Naive thymus-derived CD4-positive, alpha-beta T cell (primary cell): ENCODE results near the gene GON7. TPM values are rescaled to one million over a fixed set of nuclear protein-coding genes. Genes with fewer than 3 reads are reported as not detected.
A peak's percentile ranks its signal among the peaks of the same experiment; 100 is the strongest.

Experiments
- ATAC-seq: fragments of 150-1000 bp; cut with Tn5 transposase; 2 replicates; pipeline ENCODE4 v1.10.0; 2021; ENCODE audit warnings: mild to moderate bottlenecking, moderate library complexity
- CTCF ChIA-PET: fragments of 350-600 bp; sonication (Branson Sonifier 250); formaldehyde crosslinking; loops from one replicate; lab custom pipeline; 2021; ENCODE audit warnings: antibody characterized with exemption; lab: Charles Lee
- POLR2A ChIA-PET: fragments of 350-600 bp; sonication (Branson Sonifier 250); formaldehyde crosslinking; loops from one replicate; lab custom pipeline; 2021; ENCODE audit warnings: antibody characterized with exemption, inconsistent platforms; lab: Charles Lee
- DNase-seq, 9 donors: peaks; one replicate each; pipeline versions ENCODE4 v3.0.0 to v3.0.0-alpha.2; 2020 to 2022; ENCODE audit warnings: mixed read lengths in 1 of 9
- H3K27ac ChIP-seq: one replicate; pipeline ENCODE4 v1.7.0; 2013; ENCODE audit warnings: mild to moderate bottlenecking, low read depth, low read length, moderate library complexity
- H3K27me3 ChIP-seq, 2 donors: one replicate each; pipeline ENCODE4 v1.7.0; 2013; ENCODE audit warnings: low read length in 2 of 2, mild to moderate bottlenecking in 2 of 2, moderate library complexity in 2 of 2; ENCODE audit not compliant: control insufficient read depth in 2 of 2, insufficient read depth in 2 of 2
- H3K36me3 ChIP-seq, 3 experiments: 1 replicate in 2 of 3; 2 replicates in 1 of 3; pipeline ENCODE4 v1.7.0; 2013; ENCODE audit warnings: low read length in 3 of 3, mild to moderate bottlenecking in 3 of 3, moderate library complexity in 1 of 3; ENCODE audit not compliant: insufficient read depth in 3 of 3, control insufficient read depth in 2 of 3
- H3K4me1 ChIP-seq, 2 donors: one replicate each; pipeline ENCODE4 v1.7.0; 2013; ENCODE audit warnings: low read length in 2 of 2, mild to moderate bottlenecking in 2 of 2, moderate library complexity in 1 of 2; ENCODE audit not compliant: control insufficient read depth in 2 of 2, insufficient read depth in 2 of 2
- H3K4me3 ChIP-seq: 2 replicates; pipeline ENCODE4 v1.7.0; 2013; ENCODE audit warnings: mild to moderate bottlenecking, low read length
- H3K9me3 ChIP-seq, 3 experiments: 1 replicate in 2 of 3; 2 replicates in 1 of 3; pipeline ENCODE4 v1.7.0; 2013; ENCODE audit warnings: low read length in 3 of 3; ENCODE audit not compliant: control insufficient read depth in 2 of 3
- H3K27ac Mint-ChIP-seq, 9 donors: one replicate each; pipeline ENCODE4 v1.8.0; 2020 to 2022; ENCODE audit warnings: mixed read lengths in 9 of 9, mild to moderate bottlenecking in 8 of 9, moderate library complexity in 5 of 9, inconsistent platforms in 2 of 9
- H3K27me3 Mint-ChIP-seq, 5 donors: one replicate each; pipeline ENCODE4 v1.8.0; 2021 to 2022; ENCODE audit warnings: mixed read lengths in 5 of 5, mild to moderate bottlenecking in 1 of 5
- H3K36me3 Mint-ChIP-seq, 5 donors: one replicate each; pipeline ENCODE4 v1.8.0; 2020 to 2022; ENCODE audit warnings: mixed read lengths in 5 of 5, mild to moderate bottlenecking in 3 of 5, inconsistent platforms in 1 of 5
- H3K4me1 Mint-ChIP-seq, 7 donors: one replicate each; pipeline ENCODE4 v1.8.0; 2020 to 2022; ENCODE audit warnings: mixed read lengths in 7 of 7, mild to moderate bottlenecking in 3 of 7, inconsistent platforms in 1 of 7
- H3K4me3 Mint-ChIP-seq, 10 donors: one replicate each; pipeline ENCODE4 v1.8.0; 2020 to 2022; ENCODE audit warnings: mild to moderate bottlenecking in 10 of 10, mixed read lengths in 10 of 10, moderate library complexity in 6 of 10, inconsistent platforms in 2 of 10
- H3K9me3 Mint-ChIP-seq, 11 donors: one replicate each; pipeline ENCODE4 v1.8.0; 2020 to 2022; ENCODE audit warnings: mixed read lengths in 11 of 11, mild to moderate bottlenecking in 4 of 11, inconsistent platforms in 1 of 11, moderate library complexity in 1 of 11
- intact Hi-C, 2 donors: fragments of 100-400 bp; cut with micrococcal nuclease; formaldehyde crosslinking; loops; one replicate each; pipeline ENCODE4 v1.15.1; 2023
- polyA plus RNA-seq, 2 donors: library from polyadenylated mRNA; unstranded; fragments of 300-500 nt; fragmentation: Illumina TruSeq; gene quantifications; one replicate each; pipeline ENCODE4 v1.2.3, GENCODE V29; 2021
- total RNA-seq, 6 experiments: library from RNA in 5 of 6; stranded (reverse) in 5 of 6; gene quantifications; 1 replicate in 5 of 6; 2 replicates in 1 of 6; pipeline ENCODE4 v1.2.3 and lab custom pipeline; 2021 to 2026

Gene GON7
- total and polyA plus RNA-seq, 7 experiments from 2014 or later: 3.5 to 19.2 (median 11.2) TPM

DNA sequence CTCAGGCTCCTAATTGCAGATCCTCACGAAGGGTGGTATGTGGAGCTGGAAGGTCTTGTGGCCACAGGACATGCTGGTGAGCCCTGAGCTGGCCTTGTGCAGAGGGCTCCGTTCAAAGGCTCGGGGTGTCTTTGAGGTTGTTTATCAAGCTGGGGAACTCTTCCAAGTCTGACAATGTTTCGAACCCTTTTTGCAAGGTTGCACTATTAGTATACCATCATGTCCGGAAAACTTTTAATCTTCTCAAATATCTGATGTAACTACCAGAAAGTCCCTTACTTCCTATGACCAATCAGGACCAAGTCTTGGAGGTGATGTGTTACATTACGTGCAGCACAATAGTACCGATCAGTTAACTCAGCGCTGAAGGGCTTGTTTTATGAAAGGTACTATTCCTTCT lies 21.7 kb upstream of the GON7 start:
- peaks cover 8 to 51% (median 41%) of the 10 kb centered on the region in 5 donors for H3K36me3 Mint-ChIP-seq
- peaks cover 11 to 15% (median 13%) of the 10 kb centered on the region in 7 donors for H3K4me1 Mint-ChIP-seq
- ATAC-seq (no peak), DNase-seq (no peak)
- Histone ChIP-seq H3K27ac (no peak overlapping the region), H3K4me3 (no peak overlapping the region), H3K4me1 (peaks cover 0 to 4% of the 10 kb centered on the region in 2 donors), H3K36me3 (peaks cover 5 to 44% (median 6%) of the 10 kb centered on the region in 3 experiments), H3K9me3 (no peaks in the 10 kb centered on the region), H3K27me3 (no peaks in the 10 kb centered on the region)
- POLR2A ChIA-PET: no interaction called here
- H3K27me3 Mint-ChIP-seq: peaks cover 0 to 10% (median 6%) of the 10 kb centered on the region in 5 donors
- CTCF ChIA-PET: no interaction called here
- intact Hi-C loops: no loop called here
- peaks cover 0 to 3% (median 0%) of the 10 kb centered on the region in 11 donors for H3K9me3 Mint-ChIP-seq
- no peak overlapping the region for H3K27ac Mint-ChIP-seq
- H3K4me3 Mint-ChIP-seq: no peak overlapping the region

DNA sequence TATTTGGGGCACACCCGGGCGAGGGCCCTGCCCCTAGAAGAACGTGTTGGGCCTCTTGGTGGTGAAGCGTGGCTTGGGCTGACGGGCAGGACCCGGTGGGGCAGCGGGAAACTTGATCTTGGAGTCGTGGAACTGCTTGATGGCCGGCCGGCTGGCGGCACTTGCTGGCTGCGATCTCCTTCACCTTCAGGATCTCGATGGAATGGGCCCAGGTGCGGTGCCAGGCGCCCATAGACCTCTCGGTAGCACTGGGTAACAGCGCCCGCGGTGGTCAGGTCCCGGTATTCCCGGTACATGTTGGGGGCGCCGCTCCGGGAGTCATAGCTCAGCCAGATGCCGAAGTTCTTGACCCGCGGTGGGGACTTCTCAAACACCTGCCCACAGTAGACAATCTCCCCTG lies 16.7 kb upstream of the GON7 start:
- Mint-ChIP-seq H3K9me3 (no peaks in the 10 kb centered on the region), H3K27me3 (no peaks in the 10 kb centered on the region), H3K4me3 (no peak overlapping the region), H3K36me3 (peaks cover 13 to 59% (median 51%) of the 10 kb centered on the region in 5 donors), H3K4me1 (peaks cover 0 to 4% (median 0%) of the 10 kb centered on the region in 7 donors), H3K27ac (no peak overlapping the region)
- POLR2A ChIA-PET: no interaction called here
- Histone ChIP-seq H3K4me1 (no peaks in the 10 kb centered on the region), H3K27me3 (no peaks in the 10 kb centered on the region), H3K4me3 (no peak overlapping the region), H3K27ac (no peak overlapping the region), H3K9me3 (no peaks in the 10 kb centered on the region), H3K36me3 (peaks cover 5 to 66% (median 6%) of the 10 kb centered on the region in 3 experiments)
- ATAC-seq (no peak), DNase-seq (no peak)
- intact Hi-C loops: no loop called here
- CTCF ChIA-PET: no interaction called here

- Mint-ChIP-seq H3K4me1 (peaks cover 0 to 4% (median 0%) of the 10 kb centered on the region in 7 donors), H3K27me3 (no peaks in the 10 kb centered on the region), H3K4me3 (no peak overlapping the region), H3K36me3 (peaks cover 9 to 39% (median 27%) of the 10 kb centered on the region in 5 donors), H3K9me3 (no peaks in the 10 kb centered on the region), H3K27ac (no peak overlapping the region)
- Histone ChIP-seq H3K27ac (no peak overlapping the region), H3K36me3 (peaks cover 0 to 57% (median 4%) of the 10 kb centered on the region in 3 experiments), H3K4me1 (no peaks in the 10 kb centered on the region), H3K9me3 (no peaks in the 10 kb centered on the region), H3K4me3 (no peak overlapping the region), H3K27me3 (no peaks in the 10 kb centered on the region)
- intact Hi-C loops: no loop called here
- CTCF ChIA-PET: interaction anchor here (0.9 kb wide), 1 partner anchor 268 kb away, joined by 5 read pairs; no protein-coding TSS in a partner anchor
- POLR2A ChIA-PET: interaction anchor here (0.7 to 1.1 kb wide), 2 partner anchors 13 to 36 kb away, joined by 3 to 4 read pairs; partner anchors contain the start of genes LYSET and MOAP1
- ATAC-seq (no peak), DNase-seq (no peak)
Measured at GRCh38 chr14:93220509-93220908, 13.6 kb upstream of the GON7 start.

GRCh38 chr14:93219103-93219726 lies 12.3 kb upstream of the GON7 start:
- no peaks in the 10 kb centered on the region for H3K4me1 ChIP-seq
- H3K4me3 ChIP-seq: no peak overlapping the region
- ChIA-PET CTCF (interaction anchor here (0.6 to 2.3 kb wide), 11 partner anchors 11 to 1661 kb away, joined by 3 to 21 read pairs (median 4); partner anchors contain the start of genes LYSET and MOAP1), POLR2A (interaction anchor here (0.8 to 1.0 kb wide), 2 partner anchors 33 to 106 kb away, joined by 3 read pairs; no protein-coding TSS in a partner anchor)
- no peaks in the 10 kb centered on the region for H3K27me3 ChIP-seq
- no peaks in the 10 kb centered on the region for H3K9me3 ChIP-seq
- no peak overlapping the region for H3K27ac Mint-ChIP-seq
- H3K4me1 Mint-ChIP-seq: peaks cover 0 to 4% (median 0%) of the 10 kb centered on the region in 7 donors
- H3K36me3 Mint-ChIP-seq: peaks cover 9 to 34% (median 23%) of the 10 kb centered on the region in 5 donors
- intact Hi-C loops: loop anchor here (1.0 kb wide), 6 partner anchors 34 to 267 kb away; partner anchors contain the start of genes LYSET (in 1 of the 2) and MOAP1 (in 1 of the 2)
- H3K27me3 Mint-ChIP-seq: no peaks in the 10 kb centered on the region
- no peak overlapping the region for H3K4me3 Mint-ChIP-seq
- no peaks in the 10 kb centered on the region for H3K9me3 Mint-ChIP-seq
- H3K36me3 ChIP-seq: peaks cover 0 to 58% (median 9%) of the 10 kb centered on the region in 3 experiments
- ATAC-seq (peak; percentile 87), DNase-seq (peak in 7 of 9 donors; percentile 27 to 66 (median 56))
- H3K27ac ChIP-seq: no peak overlapping the region

- Histone ChIP-seq H3K27ac (no peak overlapping the region), H3K36me3 (peaks cover 0 to 36% (median 14%) of the 10 kb centered on the region in 3 experiments), H3K27me3 (no peaks in the 10 kb centered on the region), H3K4me3 (no peak overlapping the region), H3K9me3 (no peaks in the 10 kb centered on the region), H3K4me1 (no peaks in the 10 kb centered on the region)
- Mint-ChIP-seq H3K9me3 (no peaks in the 10 kb centered on the region), H3K27ac (no peak overlapping the region), H3K4me1 (peaks cover 0 to 9% (median 4%) of the 10 kb centered on the region in 7 donors), H3K36me3 (peaks cover 4 to 34% (median 11%) of the 10 kb centered on the region in 5 donors), H3K4me3 (no peak overlapping the region), H3K27me3 (no peaks in the 10 kb centered on the region)
- intact Hi-C loops: no loop called here
- ChIA-PET POLR2A (no interaction called here), CTCF (no interaction called here)
- DNase-seq: no peak
- no peak for ATAC-seq
Measured at GRCh38 chr14:93214598-93214997, 7.7 kb upstream of the GON7 start.

GRCh38 chr14:93212432-93212831 lies 5.6 kb upstream of the GON7 start:
- Mint-ChIP-seq H3K27me3 (no peaks in the 10 kb centered on the region), H3K9me3 (no peaks in the 10 kb centered on the region), H3K27ac (peak overlapping the region in 1 of 9 donors; percentile 22), H3K4me1 (peaks cover 10 to 29% (median 21%) of the 10 kb centered on the region in 7 donors), H3K36me3 (peaks cover 0 to 30% (median 9%) of the 10 kb centered on the region in 5 donors), H3K4me3 (no peak overlapping the region)
- ChIA-PET CTCF (no interaction called here), POLR2A (no interaction called here)
- no peak for DNase-seq
- Histone ChIP-seq H3K9me3 (no peaks in the 10 kb centered on the region), H3K36me3 (peaks cover 0 to 37% (median 14%) of the 10 kb centered on the region in 3 experiments), H3K27ac (no peak overlapping the region), H3K4me3 (no peak overlapping the region), H3K4me1 (peaks cover 6 to 7% of the 10 kb centered on the region in 2 donors), H3K27me3 (no peaks in the 10 kb centered on the region)
- no peak for ATAC-seq
- intact Hi-C loops: no loop called here
